GM12874 (cell line): ENCODE results near the gene PATE4.

Experiments used
- CTCF ChIP-seq: IDR thresholded peaks from 2 replicates; pipeline ENCODE4 v1.5.1; 2011; ENCODE audit warnings: low read depth, mild to moderate bottlenecking, control low read depth, low read length, moderate library complexity; ENCODE audit not compliant: insufficient read depth

PATE4 gene

GRCh38 chr11:125807909-125808308 lies 25.2 kb upstream of the PATE4 start:
- TF ChIP-seq CTCF, result no peak

- no peak for TF ChIP-seq CTCF
Observed at GRCh38 chr11:125835748-125836147, 2.6 kb downstream of the PATE4 start.

GRCh38 chr11:125842321-125842948 lies 9.3 kb downstream of the PATE4 start:
- TF ChIP-seq CTCF, result no peak

- TF ChIP-seq CTCF, result no peak
Observed at GRCh38 chr11:125846188-125846587, 13.1 kb downstream of the PATE4 start.

DNA sequence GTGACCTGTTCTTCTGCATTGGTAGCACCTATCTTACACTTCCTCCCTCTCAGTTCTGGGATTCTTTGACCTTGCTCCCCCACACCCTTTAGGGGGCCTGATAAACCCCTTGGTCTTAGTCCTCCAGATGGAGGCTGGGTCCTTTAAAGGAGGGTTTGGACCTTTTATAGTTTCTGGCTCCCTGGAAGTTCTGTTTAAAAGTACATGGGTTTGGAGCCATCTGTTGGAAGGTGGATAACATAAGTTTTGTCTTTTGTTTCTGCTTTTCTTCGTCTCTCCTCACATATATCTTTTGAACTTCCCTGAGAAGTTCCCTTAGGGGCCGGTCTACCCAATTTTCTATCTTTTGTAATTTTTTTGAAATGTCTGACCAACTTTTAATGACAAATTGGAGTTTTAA lies 36.4 kb downstream of the PATE4 start:
- TF ChIP-seq CTCF, result no peak

DNA sequence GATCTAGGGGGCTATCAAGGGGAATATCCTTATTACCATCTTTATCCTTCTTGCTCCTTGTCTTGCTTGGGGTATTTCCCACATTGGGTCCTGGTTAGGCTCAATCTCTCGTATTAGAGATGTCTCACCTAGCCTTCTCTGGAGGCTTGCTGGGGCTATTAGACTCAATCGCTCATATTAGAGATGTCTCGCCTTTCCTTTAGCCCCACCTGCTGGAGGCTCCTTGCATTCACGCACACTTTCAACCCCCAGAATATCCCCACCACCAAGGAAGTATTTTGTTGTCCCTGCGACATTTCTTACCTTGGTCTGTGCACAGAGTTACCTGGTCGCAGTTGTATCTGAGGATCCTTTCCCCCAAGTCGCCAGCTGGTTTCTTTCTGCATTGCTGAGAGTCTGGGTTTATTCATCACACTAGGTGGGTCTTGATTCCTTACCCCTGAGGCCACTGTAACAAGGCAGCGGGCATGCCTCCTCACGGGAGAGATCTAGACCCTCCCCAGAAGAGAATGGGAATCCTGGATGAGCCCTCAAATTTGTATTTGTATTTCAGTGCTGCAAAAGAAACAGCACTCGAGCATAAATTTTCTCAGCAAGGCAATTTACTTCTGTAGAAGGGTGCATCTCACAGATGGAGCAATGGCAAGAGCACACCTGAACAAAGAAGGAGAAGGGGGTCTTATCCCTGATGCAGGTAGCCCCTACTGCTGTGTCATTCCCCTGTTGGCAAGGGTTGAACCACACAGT lies 38.4 kb downstream of the PATE4 start:
- TF ChIP-seq CTCF, result no peak

GRCh38 chr11:125872138-125872491 lies 39.0 kb downstream of the PATE4 start:
- no peak for TF ChIP-seq CTCF
